ENCODE data around the gene PBXIP1. TPM values are rescaled to one million over a fixed set of nuclear protein-coding genes. Genes with fewer than 3 reads are reported as not detected.
A peak's percentile ranks its signal among the peaks of the same experiment; 100 is the strongest.

Gene PBXIP1
- total and polyA plus RNA-seq, 2 of the 13 experiments (the other 11 are each of a cell fraction or from before 2014, with no cell fraction given), result 16.3 to 31.9 TPM

DNA sequence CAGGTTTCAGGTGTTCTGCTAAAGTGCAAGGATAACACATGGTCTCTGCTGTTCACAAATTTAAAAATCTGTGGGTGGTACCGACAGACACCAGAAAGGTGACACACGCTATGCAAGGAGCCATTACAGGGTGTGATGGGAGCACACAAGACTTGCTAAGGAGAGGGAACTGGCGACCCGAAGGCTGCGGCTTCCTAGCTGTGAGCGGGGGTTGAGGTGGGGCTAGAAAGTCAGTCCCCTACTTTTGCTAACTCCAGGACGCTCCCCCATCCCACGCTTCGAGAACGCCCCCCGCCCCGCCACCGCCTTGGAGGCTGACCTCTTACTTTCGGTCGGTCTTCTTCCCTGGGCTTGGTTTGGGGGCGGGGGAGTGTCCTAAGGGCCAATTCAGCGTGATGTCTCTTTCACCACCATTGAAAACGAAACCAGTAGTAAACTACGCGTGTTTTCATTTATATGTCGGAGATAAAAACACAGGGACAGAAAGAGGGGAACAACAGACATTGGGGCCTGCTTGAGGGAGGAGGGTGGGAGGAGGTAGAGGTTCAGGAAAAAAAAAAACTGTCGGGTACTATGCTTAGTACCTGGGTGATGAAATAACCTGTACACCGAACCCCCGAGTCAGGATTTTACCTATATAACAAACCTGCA lies 19.6 kb upstream of the PBXIP1 start (continued):
- TF ChIP-seq ZNF878 (CRISPR knock-in tag; IDR thresholded peaks at IDR 0.05), result peak; percentile 47; the same call in 1 of the 2 replicates
- TF ChIP-seq MXI1 (IDR thresholded peaks at IDR 0.05; ENCODE audit: borderline replicate concordance, low read depth, low read length), result peak; percentile 22; the same call in 1 of the 3 replicates

DNA sequence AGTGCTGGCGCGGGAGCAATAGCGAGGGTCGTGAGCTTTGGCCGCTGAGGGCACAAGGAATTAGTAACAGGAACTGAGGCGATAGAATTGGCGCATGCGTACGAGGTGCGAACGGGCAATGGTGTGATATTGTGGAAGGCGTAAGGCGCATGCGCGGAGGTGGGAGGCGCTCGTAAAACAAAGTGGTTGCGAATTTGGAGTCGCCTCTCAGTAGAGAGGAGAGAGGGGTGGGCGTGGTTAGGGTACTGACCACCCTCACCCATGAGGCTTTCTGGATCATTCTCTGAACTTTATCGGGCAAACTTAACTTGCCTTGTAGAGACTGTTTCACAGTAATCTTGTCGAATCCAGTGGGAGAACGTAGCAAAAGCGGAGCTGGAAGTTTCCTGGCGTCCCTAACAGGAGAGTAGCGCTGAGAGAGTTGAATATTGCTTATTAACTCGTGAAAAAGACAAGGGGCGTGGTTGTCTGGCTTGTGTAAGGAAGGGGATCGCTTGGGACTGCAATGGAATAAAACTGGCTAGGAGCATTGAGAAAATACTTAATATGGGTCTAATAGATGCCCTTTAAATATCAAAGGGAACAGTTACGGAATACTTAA lies 19.0 kb upstream of the PBXIP1 start:
- ATAC-seq, result peak; percentile 23
- H2AFZ ChIP-seq (ENCODE audit: low read length), result no peak overlapping the region
- in situ Hi-C loops (cut with HindIII; ENCODE audit: extremely low pct_ligation_motif_present, low pct_unique_long_range_greater_than_20kb), result no loop called here
- ChIA-PET CTCF (ENCODE audit: low intra/inter-chr PET ratio, low total read pairs) (interaction anchor here (1.1 kb wide), 1 partner anchor 43 kb away, joined by 3 read pairs; no protein-coding TSS in a partner anchor), POLR2A (interaction anchor here (0.7 to 6.6 kb wide), 12 partner anchors 9 to 151 kb away, joined by 3 to 148 read pairs (median 4); partner anchors contain the start of genes ADAM15, FLAD1, LENEP and PBXIP1)
- peak overlapping the region; percentile 67 to 84 (median 72) for H3K4me3 ChIP-seq (replicated peaks in 1 of 3; ENCODE audit: insufficient read depth in 1 of 3, low read depth in 2 of 3, low read length in 3 of 3)
- H3K36me3 ChIP-seq (replicated peaks in 1 of 2; ENCODE audit: control insufficient read depth in 1 of 2, insufficient read depth in 2 of 2, low read length in 2 of 2), result peaks cover 2 to 18% of the 10 kb centered on the region in 2 experiments
- H3K4me1 ChIP-seq (ENCODE audit: insufficient read depth, low read length), result peaks cover 55% of the 10 kb centered on the region
- FAIRE-seq, result no peak
- H3K27ac ChIP-seq (ENCODE audit: extremely low read length, insufficient read depth, low read length), result peak overlapping the region; percentile 100
- under 1% methylated on average over 30 of the region's 30 CpGs for WGBS (ENCODE audit: low lambda C conversion rate)
- peak; percentile 95 for DNase-seq (ENCODE audit: low spot score)
- peaks cover 63% of the 10 kb centered on the region for H3K79me2 ChIP-seq (ENCODE audit: insufficient read depth, low read length)
- no peaks in the 10 kb centered on the region for H4K20me1 ChIP-seq (ENCODE audit: insufficient read depth, low read length)
- no TSS peak for BruUV-seq (replicated peaks)
- H3K9me3 ChIP-seq (ENCODE audit: low read length), result no peaks in the 10 kb centered on the region
- H3K9ac ChIP-seq (ENCODE audit: insufficient read depth, low read depth, low read length), result peak overlapping the region; percentile 98
- intact Hi-C loops (cut with micrococcal nuclease; ENCODE audit: unreplicated experiment), result loop anchor here (2.0 kb wide), 1 partner anchor 88 kb away; the partner anchor contains the start of gene EFNA4
- H3K27me3 ChIP-seq (ENCODE audit: control insufficient read depth in 1 of 2, insufficient read depth in 2 of 2, low read length in 2 of 2), result no peaks in the 10 kb centered on the region; a peak in 1 of 5 replicates
- peak overlapping the region; percentile 93 for H3K4me2 ChIP-seq (ENCODE audit: low read depth, low read length)
- peak; percentile 82 for TF ChIP-seq DMAP1 (CRISPR knock-in tag; IDR thresholded peaks at IDR 0.05)
- TF ChIP-seq, protein P1, sequence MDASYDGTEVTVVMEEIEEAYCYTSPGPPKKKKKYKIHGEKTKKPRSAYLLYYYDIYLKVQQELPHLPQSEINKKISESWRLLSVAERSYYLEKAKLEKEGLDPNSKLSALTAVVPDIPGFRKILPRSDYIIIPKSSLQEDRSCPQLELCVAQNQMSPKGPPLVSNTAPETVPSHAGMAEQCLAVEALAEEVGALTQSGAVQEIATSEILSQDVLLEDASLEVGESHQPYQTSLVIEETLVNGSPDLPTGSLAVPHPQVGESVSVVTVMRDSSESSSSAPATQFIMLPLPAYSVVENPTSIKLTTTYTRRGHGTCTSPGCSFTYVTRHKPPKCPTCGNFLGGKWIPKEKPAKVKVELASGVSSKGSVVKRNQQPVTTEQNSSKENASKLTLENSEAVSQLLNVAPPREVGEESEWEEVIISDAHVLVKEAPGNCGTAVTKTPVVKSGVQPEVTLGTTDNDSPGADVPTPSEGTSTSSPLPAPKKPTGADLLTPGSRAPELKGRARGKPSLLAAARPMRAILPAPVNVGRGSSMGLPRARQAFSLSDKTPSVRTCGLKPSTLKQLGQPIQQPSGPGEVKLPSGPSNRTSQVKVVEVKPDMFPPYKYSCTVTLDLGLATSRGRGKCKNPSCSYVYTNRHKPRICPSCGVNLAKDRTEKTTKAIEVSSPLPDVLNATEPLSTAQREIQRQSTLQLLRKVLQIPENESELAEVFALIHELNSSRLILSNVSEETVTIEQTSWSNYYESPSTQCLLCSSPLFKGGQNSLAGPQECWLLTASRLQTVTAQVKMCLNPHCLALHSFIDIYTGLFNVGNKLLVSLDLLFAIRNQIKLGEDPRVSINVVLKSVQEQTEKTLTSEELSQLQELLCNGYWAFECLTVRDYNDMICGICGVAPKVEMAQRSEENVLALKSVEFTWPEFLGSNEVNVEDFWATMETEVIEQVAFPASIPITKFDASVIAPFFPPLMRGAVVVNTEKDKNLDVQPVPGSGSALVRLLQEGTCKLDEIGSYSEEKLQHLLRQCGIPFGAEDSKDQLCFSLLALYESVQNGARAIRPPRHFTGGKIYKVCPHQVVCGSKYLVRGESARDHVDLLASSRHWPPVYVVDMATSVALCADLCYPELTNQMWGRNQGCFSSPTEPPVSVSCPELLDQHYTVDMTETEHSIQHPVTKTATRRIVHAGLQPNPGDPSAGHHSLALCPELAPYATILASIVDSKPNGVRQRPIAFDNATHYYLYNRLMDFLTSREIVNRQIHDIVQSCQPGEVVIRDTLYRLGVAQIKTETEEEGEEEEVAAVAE (CRISPR knock-in tag; IDR thresholded peaks at IDR 0.05; ENCODE audit: borderline replicate concordance), result no peak; the same call in 1 of the 2 replicates
- no peak for TF ChIP-seq ZBTB40 (IDR thresholded peaks at IDR 0.05)
- TF ChIP-seq ZBTB40 (CRISPR knock-in tag; IDR thresholded peaks at IDR 0.05), result no peak
